ENCODE measurements around the gene RFC5.

DNA sequence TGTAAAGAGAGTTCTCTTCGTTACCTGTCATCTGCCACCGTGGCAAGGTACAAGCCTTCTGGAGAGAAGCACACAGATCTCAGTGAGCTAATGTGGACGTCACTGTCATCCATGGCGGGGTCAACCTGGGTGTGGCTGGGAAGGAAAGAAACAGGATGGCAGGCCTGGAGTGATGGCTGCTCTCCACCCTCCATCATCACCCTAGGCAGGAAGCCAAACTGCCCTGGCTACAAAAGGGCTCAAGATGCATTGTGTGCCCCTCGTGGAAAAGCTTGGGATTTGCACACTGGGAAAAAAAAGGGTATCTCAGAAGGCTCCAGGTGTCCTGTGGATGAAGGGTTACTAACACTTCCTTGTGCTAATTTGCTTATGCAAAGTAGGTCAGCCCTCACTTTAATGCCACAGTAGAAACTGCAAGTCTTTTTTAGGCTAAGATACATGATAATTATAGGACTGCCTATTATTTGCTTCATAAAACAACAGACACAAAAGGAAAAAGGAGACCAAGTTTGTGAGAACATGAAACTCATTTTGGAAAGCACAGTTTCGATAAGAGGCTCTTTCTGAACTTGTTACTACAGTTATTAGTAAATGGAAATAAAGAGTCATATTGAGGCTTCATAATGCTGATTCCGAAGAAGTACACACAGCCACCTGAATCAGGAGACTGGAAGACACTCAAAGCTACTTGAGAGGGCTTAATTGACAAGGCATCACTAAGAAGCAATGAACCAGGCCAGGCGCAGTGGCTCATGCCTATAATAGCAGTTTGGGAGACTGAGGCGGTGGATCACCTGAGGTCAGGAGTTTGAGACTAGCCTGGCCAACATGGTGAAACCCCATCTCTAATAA is 18.9 kb downstream of the RFC5 start:
- TF ChIP-seq SPI1 (IDR thresholded peaks at IDR 0.05; ENCODE audit: borderline replicate concordance, low read depth) (no peak), POLR2AphosphoS5 (IDR thresholded peaks at IDR 0.05; ENCODE audit: low read depth) (no peak), GABPA (IDR thresholded peaks at IDR 0.05; ENCODE audit: low read depth) (no peak), REST (IDR thresholded peaks at IDR 0.05; ENCODE audit: insufficient replicate concordance, low read depth) (no peak)
- TF ChIP-seq, protein P1, sequence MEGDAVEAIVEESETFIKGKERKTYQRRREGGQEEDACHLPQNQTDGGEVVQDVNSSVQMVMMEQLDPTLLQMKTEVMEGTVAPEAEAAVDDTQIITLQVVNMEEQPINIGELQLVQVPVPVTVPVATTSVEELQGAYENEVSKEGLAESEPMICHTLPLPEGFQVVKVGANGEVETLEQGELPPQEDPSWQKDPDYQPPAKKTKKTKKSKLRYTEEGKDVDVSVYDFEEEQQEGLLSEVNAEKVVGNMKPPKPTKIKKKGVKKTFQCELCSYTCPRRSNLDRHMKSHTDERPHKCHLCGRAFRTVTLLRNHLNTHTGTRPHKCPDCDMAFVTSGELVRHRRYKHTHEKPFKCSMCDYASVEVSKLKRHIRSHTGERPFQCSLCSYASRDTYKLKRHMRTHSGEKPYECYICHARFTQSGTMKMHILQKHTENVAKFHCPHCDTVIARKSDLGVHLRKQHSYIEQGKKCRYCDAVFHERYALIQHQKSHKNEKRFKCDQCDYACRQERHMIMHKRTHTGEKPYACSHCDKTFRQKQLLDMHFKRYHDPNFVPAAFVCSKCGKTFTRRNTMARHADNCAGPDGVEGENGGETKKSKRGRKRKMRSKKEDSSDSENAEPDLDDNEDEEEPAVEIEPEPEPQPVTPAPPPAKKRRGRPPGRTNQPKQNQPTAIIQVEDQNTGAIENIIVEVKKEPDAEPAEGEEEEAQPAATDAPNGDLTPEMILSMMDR (IDR thresholded peaks at IDR 0.05; ENCODE audit: insufficient read depth, low read length), result no peak

Data from HL-60 (cell line).